PFSK-1 (cell line): Measurements from ENCODE around the gene LOXL1.

Experiments
- POLR2AphosphoS5 ChIP-seq: IDR thresholded peaks from 2 replicates; pipeline ENCODE4 v1.6.1; 2012; ENCODE audit warnings: low read depth, mild to moderate bottlenecking, control low read depth, low read length, moderate library complexity
- SIN3A ChIP-seq: IDR thresholded peaks from 2 replicates; pipeline ENCODE4 v1.6.1; 2012; ENCODE audit warnings: mild to moderate bottlenecking, low read length, moderate library complexity, borderline replicate concordance; ENCODE audit not compliant: insufficient read depth

- TF ChIP-seq POLR2AphosphoS5: no peak
- TF ChIP-seq SIN3A: no peak
Measured at GRCh38 chr15:73956743-73957135, 30.5 kb downstream of the LOXL1 start.
